ENCODE measurements around the gene NIP7. TPM values are rescaled to one million over a fixed set of nuclear protein-coding genes. Genes with fewer than 3 reads are reported as not detected.
"Not testable (repeated sequence)": the region's sequence is repeated elsewhere in the genome, so short reads cannot be mapped to it uniquely, and the experiment has no call there.

Gene NIP7
- total RNA-seq, 1 experiment from 2014 or later: 35.3 TPM

- no peak for DNase-seq (ENCODE audit: low read depth, low spot score)
- Histone ChIP-seq H3K9me3 (ENCODE audit: control insufficient read depth, insufficient read depth, low read depth, low read length) (no peaks in the 10 kb centered on the region), H3K4me1 (ENCODE audit: control insufficient read depth, insufficient read depth, low read length) (no peaks in the 10 kb centered on the region), H3K36me3 (ENCODE audit: control insufficient read depth, insufficient read depth, low read length) (no peaks in the 10 kb centered on the region; the same call in 1 of the 2 replicates), H3K27ac (ENCODE audit: low read length) (no peak overlapping the region), H3K4me3 (ENCODE audit: low read depth in 2 of 2, low read length in 2 of 2) (no peak overlapping the region), H3K27me3 (ENCODE audit: control insufficient read depth, insufficient read depth, low read length) (no peaks in the 10 kb centered on the region)
- CTCF ChIA-PET: no interaction called here
- no TSS peak for BruUV-seq (replicated peaks)
- in situ Hi-C loops (cut with HindIII; ENCODE audit: low pct_unique_long_range_greater_than_20kb, low sequenced_read_pairs): no loop called here
- no peak for TF ChIP-seq TCF7L2 (IDR thresholded peaks at IDR 0.05; ENCODE audit: low read depth, low read length)
- no peak for TF ChIP-seq POLR2AphosphoS5 (IDR thresholded peaks at IDR 0.05; ENCODE audit: low read depth, low read length)
- no peak for TF ChIP-seq SIN3A (IDR thresholded peaks at IDR 0.05; ENCODE audit: borderline replicate concordance, insufficient read depth, low read depth, low read length)
- TF ChIP-seq REST (IDR thresholded peaks at IDR 0.05; ENCODE audit: insufficient read depth in 1 of 2, low read depth in 2 of 2, low read length in 1 of 2): no peak
- TF ChIP-seq CTCF (IDR thresholded peaks at IDR 0.05): no peak
- intact Hi-C loops (cut with micrococcal nuclease; ENCODE audit: unreplicated experiment): no loop called here
- no peak for ATAC-seq
- POLR2A ChIA-PET: no interaction called here
These were observed 46.2 kb upstream of the NIP7 start for GRCh38 chr16:69293401-69293800.

- Histone ChIP-seq H3K4me1 (ENCODE audit: control insufficient read depth, insufficient read depth, low read length) (no peaks in the 10 kb centered on the region), H3K36me3 (ENCODE audit: control insufficient read depth, insufficient read depth, low read length) (no peaks in the 10 kb centered on the region; the same call in 1 of the 2 replicates), H3K27me3 (ENCODE audit: control insufficient read depth, insufficient read depth, low read length) (no peaks in the 10 kb centered on the region), H3K4me3 (ENCODE audit: low read depth in 2 of 2, low read length in 2 of 2) (no peak overlapping the region), H3K9me3 (ENCODE audit: control insufficient read depth, insufficient read depth, low read depth, low read length) (no peaks in the 10 kb centered on the region), H3K27ac (ENCODE audit: low read length) (no peak overlapping the region)
- ATAC-seq: no peak
- no peak for DNase-seq (ENCODE audit: low read depth, low spot score)
- CTCF ChIA-PET: no interaction called here
- in situ Hi-C loops (cut with HindIII; ENCODE audit: low pct_unique_long_range_greater_than_20kb, low sequenced_read_pairs) (no loop called here), intact Hi-C loops (cut with micrococcal nuclease; ENCODE audit: unreplicated experiment) (no loop called here)
- POLR2A ChIA-PET: interaction anchor here (0.6 kb wide), 1 partner anchor 106 kb away, joined by 6 read pairs; no protein-coding TSS in a partner anchor
- BruUV-seq (replicated peaks): no TSS peak
- TF ChIP-seq CTCF (IDR thresholded peaks at IDR 0.05) (no peak), SIN3A (IDR thresholded peaks at IDR 0.05; ENCODE audit: borderline replicate concordance, insufficient read depth, low read depth, low read length) (no peak)
These were observed 45.5 kb upstream of the NIP7 start for GRCh38 chr16:69294051-69294450.

- BruUV-seq (replicated peaks); H3K4me1 ChIP-seq (ENCODE audit: control insufficient read depth, insufficient read depth, low read length); H3K27ac ChIP-seq (ENCODE audit: low read length); H3K4me3 ChIP-seq (ENCODE audit: low read depth in 2 of 2, low read length in 2 of 2); intact Hi-C loops (cut with micrococcal nuclease; ENCODE audit: unreplicated experiment); H3K27me3 ChIP-seq (ENCODE audit: control insufficient read depth, insufficient read depth, low read length); DNase-seq (ENCODE audit: low read depth, low spot score); in situ Hi-C loops (cut with HindIII; ENCODE audit: low pct_unique_long_range_greater_than_20kb, low sequenced_read_pairs); ATAC-seq; H3K9me3 ChIP-seq (ENCODE audit: control insufficient read depth, insufficient read depth, low read depth, low read length); H3K36me3 ChIP-seq (ENCODE audit: control insufficient read depth, insufficient read depth, low read length): not testable (repeated sequence)
- ChIA-PET CTCF (interaction anchor here (0.7 kb wide), 1 partner anchor 14 kb away, joined by 3 read pairs; no protein-coding TSS in a partner anchor), POLR2A (interaction anchor here (0.6 kb wide), 1 partner anchor 272 kb away, joined by 3 read pairs; no protein-coding TSS in a partner anchor)
These were observed 42.8 kb upstream of the NIP7 start for GRCh38 chr16:69296771-69297170.

Data from Panc1 (cell line).